GM21723 (cell line): ENCODE results near the gene E2F3.

Source experiments
- ATAC-seq: cut with Tn5 transposase; IDR thresholded peaks from one replicate; pipeline ENCODE4 v1.9.1; 2021; ENCODE audit warnings: mild to moderate bottlenecking, moderate library complexity; ENCODE audit not compliant: unreplicated experiment

E2F3 gene

GRCh38 chr6:20401205-20402091 is at the start of gene E2F3:
TSS of gene E2F3 (plus strand) at chr6:20401879. CDS start at chr6:20402233, 354 bp downstream.
- ATAC-seq, result peak; percentile 84

- ATAC-seq, result no peak
Observed at GRCh38 chr6:20352346-20352745, 49.3 kb upstream of the E2F3 start.

GRCh38 chr6:20353134-20353533 is 48.5 kb upstream of the E2F3 start:
- ATAC-seq, result no peak

- ATAC-seq, result no peak
Observed at GRCh38 chr6:20354366-20354765, 47.3 kb upstream of the E2F3 start.

- ATAC-seq, result no peak
Observed at GRCh38 chr6:20360471-20361119, 41.1 kb upstream of the E2F3 start.

GRCh38 chr6:20362623-20363022 is 39.1 kb upstream of the E2F3 start:
- no peak for ATAC-seq

DNA sequence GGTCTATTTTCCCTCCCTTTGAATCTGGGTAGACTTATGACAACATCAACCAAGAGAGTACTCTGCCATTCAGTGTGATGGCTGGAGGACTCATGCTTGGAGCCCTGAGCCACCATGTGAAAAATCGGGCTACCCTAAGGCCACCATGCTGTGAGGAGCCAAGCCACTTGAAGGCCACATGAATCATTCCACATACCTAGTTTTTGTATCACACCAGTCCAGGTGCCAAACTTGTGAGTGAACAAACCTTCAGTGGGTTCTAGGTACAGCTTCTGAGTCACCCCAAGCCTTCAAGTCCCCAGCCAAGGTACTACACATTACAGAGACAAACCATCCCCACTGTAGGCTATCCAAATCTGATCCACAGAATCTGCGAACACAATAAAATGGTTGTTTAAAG is 37.4 kb upstream of the E2F3 start:
- no peak for ATAC-seq

GRCh38 chr6:20365456-20365855 is 36.2 kb upstream of the E2F3 start:
- ATAC-seq, result peak; percentile 68

DNA sequence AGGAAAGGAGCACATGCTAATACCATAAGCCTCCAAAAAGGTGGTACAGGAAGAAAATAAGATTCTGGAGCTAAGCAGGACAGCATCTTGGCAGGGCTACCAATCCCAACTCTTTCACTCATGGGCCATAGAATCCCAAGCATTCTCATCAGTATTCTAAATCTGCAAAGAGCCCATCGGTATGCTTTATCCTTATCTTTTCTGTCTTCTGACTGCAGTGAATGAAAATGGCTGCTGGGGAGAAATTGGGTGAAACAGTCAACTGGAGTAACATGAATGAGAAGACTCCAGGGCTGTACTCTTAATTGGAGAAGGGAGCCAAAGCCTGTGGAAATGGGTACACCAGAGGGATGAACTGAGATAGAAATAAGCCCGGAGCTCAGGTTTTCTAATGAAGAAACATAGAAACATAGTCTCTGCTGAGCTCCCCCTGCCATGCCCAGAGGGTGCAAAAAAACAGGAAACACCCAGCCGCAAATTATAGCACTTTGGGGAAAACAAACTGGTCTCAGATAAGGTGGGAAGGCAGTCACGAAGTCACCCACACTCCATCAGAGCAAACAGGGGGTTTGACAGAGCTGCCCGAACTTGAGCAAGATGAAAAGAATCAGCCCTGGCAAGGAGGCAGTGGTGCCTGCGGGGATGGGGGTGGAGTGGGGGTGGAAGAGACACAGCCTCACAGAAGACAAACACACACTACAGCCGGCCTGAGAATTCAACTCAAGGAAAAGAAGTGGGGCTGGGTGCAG is 35.4 kb upstream of the E2F3 start:
- no peak for ATAC-seq

DNA sequence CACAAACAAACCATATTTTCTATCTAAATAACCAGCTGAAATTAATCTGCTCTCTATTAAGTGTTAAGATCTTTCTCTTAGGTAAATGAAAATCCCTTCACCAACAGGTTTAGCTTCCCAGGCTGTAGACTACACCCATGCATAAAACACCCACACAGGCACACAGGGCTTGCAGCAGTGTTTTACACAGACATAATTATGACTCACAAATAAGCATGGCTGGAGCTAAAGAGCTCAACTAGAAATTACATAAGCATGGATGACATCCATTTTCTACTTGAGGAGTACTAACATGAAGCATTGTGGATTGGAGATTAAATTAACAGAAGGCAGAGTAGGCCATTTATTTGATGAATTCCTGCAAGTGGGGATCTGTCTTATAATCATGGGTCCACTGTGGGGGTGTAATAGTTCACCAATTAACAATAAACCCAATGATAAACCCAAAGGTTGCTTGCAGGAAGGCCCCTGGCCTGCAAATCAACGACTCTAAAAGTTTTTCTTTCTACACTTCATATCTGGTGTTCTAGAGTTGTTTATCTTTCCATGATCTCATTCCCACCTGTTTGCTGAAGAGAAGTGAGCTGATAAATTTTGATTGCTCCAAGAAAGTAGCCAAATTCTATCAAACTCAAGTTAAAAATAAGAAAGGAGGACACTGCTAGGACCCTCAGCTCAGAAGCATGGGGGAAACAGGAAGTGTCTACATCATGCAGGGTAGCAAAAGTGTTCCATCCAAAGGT is 33.8 kb upstream of the E2F3 start:
- no peak for ATAC-seq

- ATAC-seq, result no peak
Observed at GRCh38 chr6:20370393-20370792, 31.3 kb upstream of the E2F3 start.

- ATAC-seq, result no peak
Observed at GRCh38 chr6:20370801-20371200, 30.9 kb upstream of the E2F3 start.

DNA sequence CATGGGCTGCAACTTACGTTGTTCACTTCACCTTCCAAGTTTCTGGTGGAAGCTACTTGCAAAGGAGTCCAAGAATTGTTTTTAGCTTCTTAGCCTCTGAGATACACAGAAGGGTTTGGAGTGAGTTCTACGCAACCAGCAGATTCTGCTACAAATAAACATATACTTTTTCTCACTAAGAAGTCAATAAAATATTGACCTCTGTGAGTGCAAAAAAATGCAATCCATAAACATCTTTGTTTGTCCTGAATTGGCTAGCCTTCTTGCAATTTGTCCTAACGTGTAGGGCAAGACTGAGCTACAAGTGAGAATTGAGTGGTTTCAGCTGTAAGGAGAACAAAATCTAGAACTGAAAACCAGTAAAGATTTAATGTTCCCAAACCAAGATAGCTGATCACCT is 26.2 kb upstream of the E2F3 start:
- no peak for ATAC-seq

GRCh38 chr6:20377623-20378265 is 23.9 kb upstream of the E2F3 start:
- no peak for ATAC-seq

GRCh38 chr6:20379231-20379630 is 22.4 kb upstream of the E2F3 start:
- no peak for ATAC-seq

GRCh38 chr6:20386218-20386617 is 15.5 kb upstream of the E2F3 start:
- ATAC-seq, result no peak

GRCh38 chr6:20389066-20389465 is 12.6 kb upstream of the E2F3 start:
- ATAC-seq, result no peak

GRCh38 chr6:20393297-20393696 is 8.4 kb upstream of the E2F3 start:
- no peak for ATAC-seq

GRCh38 chr6:20399518-20399917 is 2.2 kb upstream of the E2F3 start:
- no peak for ATAC-seq

GRCh38 chr6:20400456-20401204 is 1.0 kb upstream of the E2F3 start:
- no peak for ATAC-seq
